T-helper 1 cell treated with Interleukin-12 subunit alpha and Interleukin-12 subunit beta and Interleukin-4 antibody, amounts not matched to agents 30 μg/mL and 1 μg/mL, for 36 hours (primary cell): ENCODE data around the gene NCKIPSD.
A peak's percentile ranks its signal among the peaks of the same experiment; 100 is the strongest.

Source experiments
- H3K27ac Mint-ChIP-seq: one replicate; pipeline ENCODE4 v1.8.0; 2021; ENCODE audit warnings: mild to moderate bottlenecking, mixed read lengths
- H3K27me3 Mint-ChIP-seq: one replicate; pipeline ENCODE4 v1.8.0; 2021; ENCODE audit warnings: low read depth, mixed read lengths
- H3K36me3 Mint-ChIP-seq: one replicate; pipeline ENCODE4 v1.8.0; 2021; ENCODE audit warnings: low read depth, mixed read lengths
- H3K4me1 Mint-ChIP-seq: one replicate; pipeline ENCODE4 v1.8.0; 2021; ENCODE audit warnings: low read depth, mixed read lengths
- H3K4me3 Mint-ChIP-seq: one replicate; pipeline ENCODE4 v1.8.0; 2021; ENCODE audit warnings: mild to moderate bottlenecking, moderate library complexity, mixed read lengths
- H3K9me3 Mint-ChIP-seq: one replicate; pipeline ENCODE4 v1.8.0; 2021; ENCODE audit warnings: mixed read lengths

The NCKIPSD gene

GRCh38 chr3:48652923-48653715 is 32.6 kb downstream of the NCKIPSD start:
- no peak overlapping the region for H3K27ac Mint-ChIP-seq
- peaks cover 6% of the 10 kb centered on the region for H3K4me1 Mint-ChIP-seq
- no peaks in the 10 kb centered on the region for H3K36me3 Mint-ChIP-seq
- no peaks in the 10 kb centered on the region for H3K9me3 Mint-ChIP-seq
- no peaks in the 10 kb centered on the region for H3K27me3 Mint-ChIP-seq
- H3K4me3 Mint-ChIP-seq: no peak overlapping the region

GRCh38 chr3:48651771-48652170 is 33.9 kb downstream of the NCKIPSD start:
- peaks cover 6% of the 10 kb centered on the region for H3K4me1 Mint-ChIP-seq
- no peak overlapping the region for H3K27ac Mint-ChIP-seq
- no peak overlapping the region for H3K4me3 Mint-ChIP-seq
- no peaks in the 10 kb centered on the region for H3K36me3 Mint-ChIP-seq
- H3K9me3 Mint-ChIP-seq: no peaks in the 10 kb centered on the region
- H3K27me3 Mint-ChIP-seq: no peaks in the 10 kb centered on the region

- H3K36me3 Mint-ChIP-seq: no peaks in the 10 kb centered on the region
- H3K9me3 Mint-ChIP-seq: no peaks in the 10 kb centered on the region
- no peaks in the 10 kb centered on the region for H3K27me3 Mint-ChIP-seq
- no peak overlapping the region for H3K4me3 Mint-ChIP-seq
- H3K27ac Mint-ChIP-seq: no peak overlapping the region
- H3K4me1 Mint-ChIP-seq: peaks cover 4% of the 10 kb centered on the region
Measured at GRCh38 chr3:48650723-48651122, 35.0 kb downstream of the NCKIPSD start.

GRCh38 chr3:48648188-48648850 is 37.4 kb downstream of the NCKIPSD start:
- Mint-ChIP-seq H3K27ac (no peak overlapping the region), H3K36me3 (no peaks in the 10 kb centered on the region)

GRCh38 chr3:48647714-48648113 is 38.0 kb downstream of the NCKIPSD start:
- no peak overlapping the region for H3K27ac Mint-ChIP-seq
- no peaks in the 10 kb centered on the region for H3K4me1 Mint-ChIP-seq
- H3K4me3 Mint-ChIP-seq: no peak overlapping the region
- H3K36me3 Mint-ChIP-seq: no peaks in the 10 kb centered on the region
- no peaks in the 10 kb centered on the region for H3K9me3 Mint-ChIP-seq
- no peaks in the 10 kb centered on the region for H3K27me3 Mint-ChIP-seq

More at GRCh38 chr3:48648188-48648850, 37.4 kb downstream of the NCKIPSD start:
- no peaks in the 10 kb centered on the region for H3K27me3 Mint-ChIP-seq
- H3K4me3 Mint-ChIP-seq: no peak overlapping the region
- no peaks in the 10 kb centered on the region for H3K4me1 Mint-ChIP-seq
- H3K9me3 Mint-ChIP-seq: no peaks in the 10 kb centered on the region

GRCh38 chr3:48644898-48645760 is 40.6 kb downstream of the NCKIPSD start:
- Mint-ChIP-seq H3K9me3 (no peaks in the 10 kb centered on the region), H3K36me3 (no peaks in the 10 kb centered on the region), H3K4me1 (no peaks in the 10 kb centered on the region), H3K27ac (no peak overlapping the region), H3K4me3 (no peak overlapping the region), H3K27me3 (no peaks in the 10 kb centered on the region)

GRCh38 chr3:48642605-48643004 is 43.1 kb downstream of the NCKIPSD start:
- Mint-ChIP-seq H3K36me3 (no peaks in the 10 kb centered on the region), H3K4me1 (no peaks in the 10 kb centered on the region), H3K4me3 (no peak overlapping the region), H3K9me3 (no peaks in the 10 kb centered on the region), H3K27ac (no peak overlapping the region), H3K27me3 (no peaks in the 10 kb centered on the region)

- H3K4me3 Mint-ChIP-seq: no peak overlapping the region
- H3K36me3 Mint-ChIP-seq: no peaks in the 10 kb centered on the region
- H3K9me3 Mint-ChIP-seq: no peaks in the 10 kb centered on the region
- no peak overlapping the region for H3K27ac Mint-ChIP-seq
- H3K27me3 Mint-ChIP-seq: no peaks in the 10 kb centered on the region
- H3K4me1 Mint-ChIP-seq: no peaks in the 10 kb centered on the region
Measured at GRCh38 chr3:48641396-48641795, 44.3 kb downstream of the NCKIPSD start.

GRCh38 chr3:48639944-48640606 is 45.6 kb downstream of the NCKIPSD start:
- Mint-ChIP-seq H3K4me3 (no peak overlapping the region), H3K27ac (no peak overlapping the region), H3K4me1 (peaks cover 3% of the 10 kb centered on the region), H3K9me3 (no peaks in the 10 kb centered on the region), H3K27me3 (no peaks in the 10 kb centered on the region), H3K36me3 (no peaks in the 10 kb centered on the region)

- H3K36me3 Mint-ChIP-seq: peaks cover 2% of the 10 kb centered on the region
Measured at GRCh38 chr3:48637305-48637704, 48.4 kb downstream of the NCKIPSD start.

GRCh38 chr3:48636149-48636655 is 49.5 kb downstream of the NCKIPSD start:
- Mint-ChIP-seq H3K27ac (no peak overlapping the region), H3K4me1 (peaks cover 12% of the 10 kb centered on the region), H3K36me3 (peaks cover 2% of the 10 kb centered on the region), H3K4me3 (peak overlapping the region; percentile 90), H3K27me3 (no peaks in the 10 kb centered on the region), H3K9me3 (no peaks in the 10 kb centered on the region)

More at GRCh38 chr3:48637305-48637704, 48.4 kb downstream of the NCKIPSD start:
- H3K9me3 Mint-ChIP-seq: no peaks in the 10 kb centered on the region
- peaks cover 12% of the 10 kb centered on the region for H3K4me1 Mint-ChIP-seq
- no peak overlapping the region for H3K27ac Mint-ChIP-seq
- H3K27me3 Mint-ChIP-seq: no peaks in the 10 kb centered on the region
- H3K4me3 Mint-ChIP-seq: peak overlapping the region; percentile 35

GRCh38 chr3:48635222-48636021 is 50.3 kb downstream of the NCKIPSD start, which contains the start of gene SLC26A6:
SLC26A6 (minus strand) TSS chr3:48635461; CDS start chr3:48635393, 68 bp downstream.
- Mint-ChIP-seq H3K27ac (peak within 1 kb of the TSS; percentile 89), H3K4me1 (peaks cover 12% of the 10 kb centered on the region), H3K36me3 (peaks cover 2% of the 10 kb centered on the region), H3K4me3 (peak within 1 kb of the TSS; percentile 90), H3K9me3 (no peaks in the 10 kb centered on the region), H3K27me3 (no peaks in the 10 kb centered on the region)

GRCh38 chr3:48634661-48635221 is 51.0 kb downstream of the NCKIPSD start:
- Mint-ChIP-seq H3K27me3 (no peaks in the 10 kb centered on the region), H3K9me3 (no peaks in the 10 kb centered on the region), H3K27ac (no peak overlapping the region), H3K36me3 (peaks cover 5% of the 10 kb centered on the region), H3K4me3 (peak overlapping the region; percentile 90), H3K4me1 (peaks cover 12% of the 10 kb centered on the region)
